ENCODE results near the gene L3MBTL3. TPM values are rescaled to one million over a fixed set of nuclear protein-coding genes. Genes with fewer than 3 reads are reported as not detected.

The L3MBTL3 gene
- total and polyA plus RNA-seq, 2 experiments from 2014 or later: 8.7 to 11.2 TPM

GRCh38 chr6:130161683-130162404 is 143.5 kb downstream of the L3MBTL3 start:
- Histone ChIP-seq H3F3A (replicated peaks; ENCODE audit: low read depth) (no peaks in the 10 kb centered on the region), H2AFZ (no peak overlapping the region), H3K27ac (ENCODE audit: low read depth) (no peak overlapping the region), H4K20me1 (replicated peaks; ENCODE audit: insufficient read depth) (no peaks in the 10 kb centered on the region), H3K4me2 (no peak overlapping the region), H3K9me2 (ENCODE audit: insufficient read depth) (peaks cover 4% of the 10 kb centered on the region; the same call in 1 of the 2 replicates), H3K4me1 (ENCODE audit: insufficient read depth) (no peaks in the 10 kb centered on the region; the same call in 1 of the 2 replicates), H3K36me3 (ENCODE audit: insufficient read depth) (0 out of 2 replicates have a peak, but pooled peaks cover 3% of the 10 kb centered on the region), H3K79me2 (replicated peaks; ENCODE audit: insufficient read depth) (no peaks in the 10 kb centered on the region), H3K27me3 (ENCODE audit: insufficient read depth) (no peaks in the 10 kb centered on the region), H3K4me3 (no peak overlapping the region)
- no peak for ATAC-seq
- TF ChIP-seq, protein P1, sequence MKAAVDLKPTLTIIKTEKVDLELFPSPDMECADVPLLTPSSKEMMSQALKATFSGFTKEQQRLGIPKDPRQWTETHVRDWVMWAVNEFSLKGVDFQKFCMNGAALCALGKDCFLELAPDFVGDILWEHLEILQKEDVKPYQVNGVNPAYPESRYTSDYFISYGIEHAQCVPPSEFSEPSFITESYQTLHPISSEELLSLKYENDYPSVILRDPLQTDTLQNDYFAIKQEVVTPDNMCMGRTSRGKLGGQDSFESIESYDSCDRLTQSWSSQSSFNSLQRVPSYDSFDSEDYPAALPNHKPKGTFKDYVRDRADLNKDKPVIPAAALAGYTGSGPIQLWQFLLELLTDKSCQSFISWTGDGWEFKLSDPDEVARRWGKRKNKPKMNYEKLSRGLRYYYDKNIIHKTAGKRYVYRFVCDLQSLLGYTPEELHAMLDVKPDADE (IDR thresholded peaks at IDR 0.05): no peak
- TF ChIP-seq CREB1 (CRISPR knock-in tag; IDR thresholded peaks at IDR 0.05; ENCODE audit: low read depth) (no peak), JUNB (IDR thresholded peaks at IDR 0.05; ENCODE audit: unreplicated experiment) (no peak), REST (IDR thresholded peaks at IDR 0.05; ENCODE audit: unreplicated experiment) (no peak), ZNF114 (CRISPR knock-in tag; IDR thresholded peaks at IDR 0.05) (no peak), ZNF331 (CRISPR knock-in tag; IDR thresholded peaks at IDR 0.05; ENCODE audit: low read depth) (no peak), CTCF (conservative IDR thresholded peaks at IDR 0.05; ENCODE audit: low read depth in 2 of 2) (no peak), NANOG (IDR thresholded peaks at IDR 0.05; ENCODE audit: borderline replicate concordance) (no peak), POLR2AphosphoS5 (IDR thresholded peaks at IDR 0.05; ENCODE audit: low read depth) (no peak), STAT1 (IDR thresholded peaks at IDR 0.05; ENCODE audit: unreplicated experiment) (no peak), EZH2phosphoT487 (IDR thresholded peaks at IDR 0.05; ENCODE audit: unreplicated experiment) (no peak), EZH2 (IDR thresholded peaks at IDR 0.05; ENCODE audit: low read depth, unreplicated experiment) (no peak)
- TF ChIP-seq, protein P2, sequence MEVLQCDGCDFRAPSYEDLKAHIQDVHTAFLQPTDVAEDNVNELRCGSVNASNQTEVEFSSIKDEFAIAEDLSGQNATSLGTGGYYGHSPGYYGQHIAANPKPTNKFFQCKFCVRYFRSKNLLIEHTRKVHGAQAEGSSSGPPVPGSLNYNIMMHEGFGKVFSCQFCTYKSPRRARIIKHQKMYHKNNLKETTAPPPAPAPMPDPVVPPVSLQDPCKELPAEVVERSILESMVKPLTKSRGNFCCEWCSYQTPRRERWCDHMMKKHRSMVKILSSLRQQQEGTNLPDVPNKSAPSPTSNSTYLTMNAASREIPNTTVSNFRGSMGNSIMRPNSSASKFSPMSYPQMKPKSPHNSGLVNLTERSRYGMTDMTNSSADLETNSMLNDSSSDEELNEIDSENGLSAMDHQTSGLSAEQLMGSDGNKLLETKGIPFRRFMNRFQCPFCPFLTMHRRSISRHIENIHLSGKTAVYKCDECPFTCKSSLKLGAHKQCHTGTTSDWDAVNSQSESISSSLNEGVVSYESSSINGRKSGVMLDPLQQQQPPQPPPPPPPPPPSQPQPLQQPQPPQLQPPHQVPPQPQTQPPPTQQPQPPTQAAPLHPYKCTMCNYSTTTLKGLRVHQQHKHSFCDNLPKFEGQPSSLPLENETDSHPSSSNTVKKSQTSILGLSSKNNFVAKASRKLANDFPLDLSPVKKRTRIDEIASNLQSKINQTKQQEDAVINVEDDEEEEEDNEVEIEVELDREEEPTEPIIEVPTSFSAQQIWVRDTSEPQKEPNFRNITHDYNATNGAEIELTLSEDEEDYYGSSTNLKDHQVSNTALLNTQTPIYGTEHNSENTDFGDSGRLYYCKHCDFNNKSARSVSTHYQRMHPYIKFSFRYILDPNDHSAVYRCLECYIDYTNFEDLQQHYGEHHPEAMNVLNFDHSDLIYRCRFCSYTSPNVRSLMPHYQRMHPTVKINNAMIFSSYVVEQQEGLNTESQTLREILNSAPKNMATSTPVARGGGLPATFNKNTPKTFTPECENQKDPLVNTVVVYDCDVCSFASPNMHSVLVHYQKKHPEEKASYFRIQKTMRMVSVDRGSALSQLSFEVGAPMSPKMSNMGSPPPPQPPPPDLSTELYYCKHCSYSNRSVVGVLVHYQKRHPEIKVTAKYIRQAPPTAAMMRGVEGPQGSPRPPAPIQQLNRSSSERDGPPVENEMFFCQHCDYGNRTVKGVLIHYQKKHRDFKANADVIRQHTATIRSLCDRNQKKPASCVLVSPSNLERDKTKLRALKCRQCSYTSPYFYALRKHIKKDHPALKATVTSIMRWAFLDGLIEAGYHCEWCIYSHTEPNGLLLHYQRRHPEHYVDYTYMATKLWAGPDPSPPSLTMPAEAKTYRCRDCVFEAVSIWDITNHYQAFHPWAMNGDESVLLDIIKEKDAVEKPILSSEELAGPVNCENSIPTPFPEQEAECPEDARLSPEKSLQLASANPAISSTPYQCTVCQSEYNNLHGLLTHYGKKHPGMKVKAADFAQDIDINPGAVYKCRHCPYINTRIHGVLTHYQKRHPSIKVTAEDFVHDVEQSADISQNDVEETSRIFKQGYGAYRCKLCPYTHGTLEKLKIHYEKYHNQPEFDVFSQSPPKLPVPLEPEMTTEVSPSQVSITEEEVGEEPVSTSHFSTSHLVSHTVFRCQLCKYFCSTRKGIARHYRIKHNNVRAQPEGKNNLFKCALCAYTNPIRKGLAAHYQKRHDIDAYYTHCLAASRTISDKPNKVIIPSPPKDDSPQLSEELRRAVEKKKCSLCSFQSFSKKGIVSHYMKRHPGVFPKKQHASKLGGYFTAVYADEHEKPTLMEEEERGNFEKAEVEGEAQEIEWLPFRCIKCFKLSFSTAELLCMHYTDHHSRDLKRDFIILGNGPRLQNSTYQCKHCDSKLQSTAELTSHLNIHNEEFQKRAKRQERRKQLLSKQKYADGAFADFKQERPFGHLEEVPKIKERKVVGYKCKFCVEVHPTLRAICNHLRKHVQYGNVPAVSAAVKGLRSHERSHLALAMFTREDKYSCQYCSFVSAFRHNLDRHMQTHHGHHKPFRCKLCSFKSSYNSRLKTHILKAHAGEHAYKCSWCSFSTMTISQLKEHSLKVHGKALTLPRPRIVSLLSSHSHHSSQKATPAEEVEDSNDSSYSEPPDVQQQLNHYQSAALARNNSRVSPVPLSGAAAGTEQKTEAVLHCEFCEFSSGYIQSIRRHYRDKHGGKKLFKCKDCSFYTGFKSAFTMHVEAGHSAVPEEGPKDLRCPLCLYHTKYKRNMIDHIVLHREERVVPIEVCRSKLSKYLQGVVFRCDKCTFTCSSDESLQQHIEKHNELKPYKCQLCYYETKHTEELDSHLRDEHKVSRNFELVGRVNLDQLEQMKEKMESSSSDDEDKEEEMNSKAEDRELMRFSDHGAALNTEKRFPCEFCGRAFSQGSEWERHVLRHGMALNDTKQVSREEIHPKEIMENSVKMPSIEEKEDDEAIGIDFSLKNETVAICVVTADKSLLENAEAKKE (CRISPR knock-in tag; IDR thresholded peaks at IDR 0.05): no peak
- no peak for DNase-seq (ENCODE audit: low spot score)
- peaks cover 17% of the 10 kb centered on the region; the same call in 2 of the 3 replicates for H3K36me3 Mint-ChIP-seq (ENCODE audit: low read depth)
- peaks cover 2% of the 10 kb centered on the region for H3K27me3 Mint-ChIP-seq (ENCODE audit: insufficient read depth, low read depth, poor library complexity)
- H3K27ac Mint-ChIP-seq: no peak overlapping the region
- peaks cover 14% of the 10 kb centered on the region for H3K9me3 Mint-ChIP-seq
- no peak overlapping the region for H3K4me3 Mint-ChIP-seq
- H3K4me1 Mint-ChIP-seq: 0 out of 3 replicates have a peak, but pooled peaks cover 2% of the 10 kb centered on the region

Measured in GM23338 (cell line).